ENCODE results near the gene GABRB3.

GABRB3 gene

GRCh38 chr15:26772154-26773066 lies at the start of gene GABRB3:
Gene GABRB3, minus strand, starts transcription at chr15:26773066.
- DNase-seq = peak in 2 of 3 experiments; percentile 84 to 91

GRCh38 chr15:26807517-26808427 lies 34.9 kb upstream of the GABRB3 start:
- no peak for DNase-seq

DNA sequence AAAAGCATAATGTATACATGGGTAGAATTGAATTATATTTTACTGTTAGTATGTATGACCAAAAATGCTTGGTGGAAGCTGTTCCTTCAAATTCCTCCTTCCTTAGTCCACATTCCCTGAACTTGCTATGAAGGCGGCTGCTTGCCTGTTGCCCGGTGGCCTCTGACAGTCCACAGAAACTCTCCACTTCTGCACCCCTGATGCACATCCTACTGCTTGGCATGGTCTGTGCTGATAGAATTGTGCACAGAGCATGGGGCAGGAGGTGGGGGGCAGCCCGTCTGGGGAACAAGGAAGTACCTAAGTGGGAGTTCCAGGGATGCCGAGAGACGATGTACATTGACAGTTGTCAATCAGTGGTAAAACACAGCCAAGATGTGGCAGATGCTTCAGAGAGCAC lies 33.7 kb upstream of the GABRB3 start:
- no peak for DNase-seq

DNA sequence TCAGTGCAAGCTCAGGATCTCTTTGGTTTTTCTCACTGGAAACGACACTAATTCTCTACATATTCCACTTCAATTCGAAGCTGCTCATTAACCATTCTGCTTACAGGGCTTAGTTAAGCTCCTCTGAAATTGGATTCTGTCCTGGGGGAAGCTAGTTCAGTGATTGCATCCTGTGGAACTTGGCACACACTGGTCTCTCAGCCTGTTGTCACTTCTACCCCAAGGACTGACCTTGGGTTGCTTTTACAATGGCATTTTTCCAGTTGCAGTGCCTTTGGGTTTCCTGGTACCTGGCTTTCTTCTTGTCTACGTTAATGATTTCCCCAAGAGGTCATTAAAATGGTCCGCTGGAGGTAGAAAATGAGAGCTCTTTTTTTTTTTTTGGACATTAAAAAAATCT lies 33.3 kb upstream of the GABRB3 start:
- DNase-seq = no peak

- peak in 2 of 3 experiments; percentile 6 to 43 for DNase-seq
Observed at GRCh38 chr15:26805470-26805869, 32.6 kb upstream of the GABRB3 start.

- DNase-seq = no peak
Observed at GRCh38 chr15:26804063-26804804, 31.4 kb upstream of the GABRB3 start.

DNA sequence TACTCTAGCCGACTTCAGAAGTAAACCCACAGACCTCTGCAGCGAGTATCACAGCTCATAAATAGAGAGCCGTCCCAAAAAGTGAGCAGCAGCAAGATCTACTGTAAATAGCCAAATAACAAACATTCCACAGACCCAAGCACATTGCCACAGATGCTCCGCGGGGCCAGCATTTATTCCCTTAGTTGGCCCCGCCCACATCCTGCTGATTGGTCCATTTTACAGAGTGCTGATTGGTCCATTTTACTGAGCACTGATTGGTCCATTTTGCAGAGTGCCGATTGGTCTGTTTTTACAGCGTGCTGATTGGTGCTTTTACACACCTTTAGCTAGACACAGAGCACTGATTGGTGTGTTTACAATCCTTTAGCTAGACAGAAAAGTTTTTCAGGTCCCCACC lies 17.3 kb upstream of the GABRB3 start:
- DNase-seq = no peak

GRCh38 chr15:26781816-26782215 lies 8.9 kb upstream of the GABRB3 start:
- no peak for DNase-seq

GRCh38 chr15:26773917-26774316 lies 1.1 kb upstream of the GABRB3 start:
- peak in 2 of 3 experiments; percentile 61 to 80 for DNase-seq

GRCh38 chr15:26773067-26773877 lies 406 bp upstream of the GABRB3 start:
- DNase-seq = peak in 2 of 3 experiments; percentile 87 to 89

GRCh38 chr15:26771578-26772153 lies 1.2 kb downstream of the GABRB3 start:
- DNase-seq = peak in 2 of 3 experiments; percentile 88 to 91

DNA sequence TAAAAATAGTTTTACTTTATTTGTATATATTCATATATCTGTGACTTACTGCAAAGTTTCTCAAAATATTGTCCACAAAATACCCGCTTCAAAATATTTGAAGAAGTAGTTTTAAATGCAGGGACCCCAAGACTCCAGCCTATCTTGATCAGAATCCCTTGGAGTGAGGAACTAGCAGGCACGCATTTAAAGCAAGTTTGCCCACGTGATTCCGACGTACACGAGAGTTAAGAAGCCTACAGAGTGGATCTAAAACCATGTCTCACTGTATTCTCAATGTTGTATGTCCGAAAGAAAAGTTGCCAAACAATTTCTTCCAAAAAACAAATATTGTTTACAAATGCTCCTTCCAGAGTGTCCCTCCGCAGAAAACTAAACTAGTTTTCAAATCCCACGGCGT lies 1.7 kb downstream of the GABRB3 start:
- peak in 2 of 3 experiments; percentile 61 to 72 for DNase-seq

GRCh38 chr15:26767169-26767670 lies 5.6 kb downstream of the GABRB3 start:
- DNase-seq = peak in 2 of 3 experiments; percentile 10 to 57

DNA sequence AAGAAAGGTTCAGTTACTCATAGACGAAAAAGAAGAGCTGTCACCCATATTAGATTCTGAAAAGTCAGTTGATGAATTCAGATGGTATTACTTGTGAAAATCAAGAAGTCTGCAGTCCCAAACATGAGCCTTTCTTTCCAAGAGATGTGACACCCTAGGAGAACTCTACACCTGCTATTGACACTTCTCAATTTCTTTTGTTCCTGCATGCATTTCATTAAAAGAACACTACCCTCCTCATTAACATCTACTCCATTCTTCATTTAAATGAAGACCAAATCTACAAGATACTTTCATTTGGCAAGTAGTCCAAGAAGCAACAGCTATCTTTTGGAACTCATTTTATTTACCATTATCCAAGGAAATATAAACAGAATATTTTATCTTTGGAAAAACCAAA lies 6.6 kb downstream of the GABRB3 start:
- DNase-seq = no peak

GRCh38 chr15:26759986-26760385 lies 12.9 kb downstream of the GABRB3 start:
- no peak for DNase-seq

DNA sequence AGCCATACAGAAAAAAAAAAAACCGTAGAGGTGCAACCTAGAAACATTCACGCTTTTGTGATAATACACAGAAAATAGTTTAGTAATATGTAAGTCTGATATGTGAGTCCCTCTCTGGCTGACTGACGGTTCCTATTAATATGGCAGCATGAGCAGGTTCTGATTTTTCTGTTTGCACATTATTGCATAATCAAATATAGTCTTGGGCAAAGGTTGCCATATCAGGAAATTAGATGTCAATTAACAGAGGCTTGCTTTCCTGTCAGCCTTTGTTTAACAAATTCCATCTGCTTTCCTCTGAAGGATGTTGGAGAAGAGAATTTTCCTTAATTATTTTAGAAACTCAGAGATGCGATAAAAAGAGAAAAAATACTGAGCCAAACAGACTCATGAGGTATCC lies 14.8 kb downstream of the GABRB3 start:
- peak in 1 of 3 experiments; percentile 58 for DNase-seq

DNA sequence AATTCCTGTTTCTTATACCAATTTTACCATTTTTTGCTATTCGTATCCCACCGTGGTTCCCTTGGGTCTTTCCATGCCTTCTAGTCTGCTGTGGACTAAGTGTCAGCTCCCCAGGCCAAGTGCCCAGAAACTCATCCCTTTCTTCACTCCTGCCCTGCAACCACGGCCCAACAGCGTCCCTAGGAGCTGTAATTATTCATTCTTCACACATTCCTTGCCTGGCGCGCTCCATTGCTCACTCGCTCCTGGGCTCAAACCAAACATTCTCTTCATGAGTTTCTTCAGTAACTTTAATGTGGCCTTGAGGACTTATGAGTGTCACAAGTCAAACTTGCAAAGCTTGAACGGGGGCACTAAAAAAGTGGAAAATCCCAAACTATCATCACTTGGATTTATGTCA lies 15.7 kb downstream of the GABRB3 start:
- DNase-seq = no peak

- no peak for DNase-seq
Observed at GRCh38 chr15:26744894-26745293, 28.0 kb downstream of the GABRB3 start.

GRCh38 chr15:26739791-26740190 lies 33.1 kb downstream of the GABRB3 start:
- DNase-seq = peak in 2 of 3 experiments; percentile 45 to 79

- peak in 1 of 3 experiments; percentile 58 for DNase-seq
Observed at GRCh38 chr15:26738996-26739395, 33.9 kb downstream of the GABRB3 start.
